ENCODE results near the gene HOXD8. TPM values are rescaled to one million over a fixed set of nuclear protein-coding genes. Genes with fewer than 3 reads are reported as not detected.
A peak's percentile ranks its signal among the peaks of the same experiment; 100 is the strongest.

Gene HOXD8
- total and polyA plus RNA-seq, 2 of the 8 experiments (the other 6 are each of a cell fraction or from before 2014, with no cell fraction given): not detected

- no peak for TF ChIP-seq TCF12 (IDR thresholded peaks at IDR 0.05; ENCODE audit: low read depth, low read length)
- no peak for TF ChIP-seq RFX5 (IDR thresholded peaks at IDR 0.05; ENCODE audit: borderline replicate concordance, low read depth, low read length)
- no peak for TF ChIP-seq CBX8 (IDR thresholded peaks at IDR 0.05; ENCODE audit: borderline replicate concordance, low read depth, low read length)
- TF ChIP-seq ATF3 (IDR thresholded peaks at IDR 0.05; ENCODE audit: insufficient read depth, low read depth, low read length): no peak; the same call in 1 of the 2 replicates
- no peak for TF ChIP-seq CEBPB (IDR thresholded peaks at IDR 0.05; ENCODE audit: low read depth, low read length)
- TF ChIP-seq SRF (IDR thresholded peaks at IDR 0.05; ENCODE audit: low read depth, low read length): no peak
- 0 out of 2 replicates have a peak, but pooled peaks have one; percentile 17 for TF ChIP-seq EGR1 (IDR thresholded peaks at IDR 0.05; ENCODE audit: borderline replicate concordance, low read depth, low read length)
- TF ChIP-seq CHD1 (IDR thresholded peaks at IDR 0.05; ENCODE audit: low read depth, low read length): no peak
- no peak; the same call in 1 of the 2 replicates for TF ChIP-seq TBP (IDR thresholded peaks at IDR 0.05; ENCODE audit: low read depth, low read length)
- TF ChIP-seq GTF2F1 (IDR thresholded peaks at IDR 0.05; ENCODE audit: borderline replicate concordance, low read depth, low read length): no peak
- no peak for TF ChIP-seq SIN3A (conservative IDR thresholded peaks at IDR 0.05 in 1 of 2, IDR thresholded peaks at IDR 0.05 in 1 of 2; ENCODE audit: low read depth in 1 of 2, low read length in 2 of 2)
- TF ChIP-seq BRCA1 (IDR thresholded peaks at IDR 0.05; ENCODE audit: low read depth, low read length): no peak
- TF ChIP-seq SIX5 (IDR thresholded peaks at IDR 0.05; ENCODE audit: low read depth, low read length): no peak
- no peak for TF ChIP-seq EP300 (IDR thresholded peaks at IDR 0.05; ENCODE audit: borderline replicate concordance in 1 of 2, low read depth in 2 of 2, low read length in 2 of 2)
- no peak for TF ChIP-seq JUND (IDR thresholded peaks at IDR 0.05; ENCODE audit: low read length)
- TF ChIP-seq RAD21 (IDR thresholded peaks at IDR 0.05 in 1 of 2, conservative IDR thresholded peaks at IDR 0.05 in 1 of 2; ENCODE audit: low read depth in 2 of 2, low read length in 2 of 2): no peak
- peak; percentile 41 for TF ChIP-seq ASH2L (IDR thresholded peaks at IDR 0.05; ENCODE audit: low read length)
- TF ChIP-seq SP4 (IDR thresholded peaks at IDR 0.05; ENCODE audit: low read length): no peak
Measured at GRCh38 chr2:176122683-176123410, 6.7 kb upstream of the HOXD8 start, which contains the start of gene HOXD9 (continued).
